NCI-H748 (cell line): ENCODE measurements around the gene CDKAL1.
"Not testable (repeated sequence)": the region's sequence is repeated elsewhere in the genome, so short reads cannot be mapped to it uniquely, and the experiment has no call there.

Experiments
- DNase-seq: peaks from one replicate; lab custom pipeline; 2025; ENCODE audit not compliant: unreplicated experiment; lab: John Stamatoyannopoulos, UW

The CDKAL1 gene

DNA sequence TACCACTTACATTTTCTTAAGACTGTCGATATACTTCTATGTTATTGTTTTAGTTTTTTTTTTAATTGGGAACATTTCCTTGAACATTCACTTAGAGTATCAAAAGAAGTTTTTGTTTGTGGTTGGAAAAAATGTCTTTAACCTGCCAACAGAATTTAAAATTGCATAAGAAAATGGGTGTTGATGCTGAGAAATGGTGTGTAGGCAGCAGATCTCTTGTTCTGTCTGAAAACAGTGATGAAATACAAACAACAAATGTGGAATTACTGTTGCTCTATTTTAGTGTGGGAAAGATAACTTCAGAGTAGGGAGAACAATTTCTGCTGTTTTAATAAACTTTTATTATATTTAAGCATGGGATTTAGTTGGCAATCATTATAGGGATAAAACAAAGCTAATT is 293.5 kb downstream of the CDKAL1 start:
- no peak for DNase-seq

DNA sequence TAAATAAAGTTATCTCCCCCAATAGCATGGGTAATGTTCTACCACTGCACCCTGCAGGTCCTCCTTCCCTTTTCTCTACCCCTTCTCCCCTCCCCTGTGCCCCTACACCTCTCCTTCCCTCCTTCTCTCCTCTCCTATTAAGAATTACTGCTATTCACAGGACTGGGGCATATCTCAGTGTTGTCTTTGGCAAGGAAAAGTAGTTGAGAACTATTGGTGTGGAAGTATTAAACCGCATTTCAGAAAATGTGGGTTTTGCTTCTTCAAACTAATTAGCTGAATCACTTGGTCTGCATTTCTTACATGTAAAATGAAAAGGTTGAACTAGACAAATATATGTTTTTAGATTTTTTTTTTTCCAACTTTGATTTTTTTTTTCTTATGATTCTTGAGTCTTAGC is 296.3 kb downstream of the CDKAL1 start:
- DNase-seq: no peak

DNA sequence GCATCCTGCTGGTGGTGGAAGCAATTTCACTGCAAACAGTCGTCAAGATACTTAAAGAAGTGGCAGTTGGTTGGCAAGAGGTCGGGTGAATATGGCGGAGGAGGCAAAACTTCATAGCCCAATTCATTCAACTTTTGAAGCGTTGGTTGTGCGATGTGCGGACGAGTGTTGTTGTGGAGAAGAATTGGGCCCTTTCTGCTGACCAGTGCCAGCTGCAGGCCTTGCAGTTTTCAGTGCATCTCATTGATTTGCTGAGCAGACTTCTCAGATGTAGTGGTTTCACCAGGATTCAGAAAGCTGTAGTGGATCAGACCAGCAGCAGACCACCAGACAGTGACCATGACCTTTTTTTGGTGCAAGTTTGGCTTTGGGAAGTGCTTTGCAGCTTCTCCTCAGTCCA is 297.0 kb downstream of the CDKAL1 start:
- DNase-seq: not testable (repeated sequence)

DNA sequence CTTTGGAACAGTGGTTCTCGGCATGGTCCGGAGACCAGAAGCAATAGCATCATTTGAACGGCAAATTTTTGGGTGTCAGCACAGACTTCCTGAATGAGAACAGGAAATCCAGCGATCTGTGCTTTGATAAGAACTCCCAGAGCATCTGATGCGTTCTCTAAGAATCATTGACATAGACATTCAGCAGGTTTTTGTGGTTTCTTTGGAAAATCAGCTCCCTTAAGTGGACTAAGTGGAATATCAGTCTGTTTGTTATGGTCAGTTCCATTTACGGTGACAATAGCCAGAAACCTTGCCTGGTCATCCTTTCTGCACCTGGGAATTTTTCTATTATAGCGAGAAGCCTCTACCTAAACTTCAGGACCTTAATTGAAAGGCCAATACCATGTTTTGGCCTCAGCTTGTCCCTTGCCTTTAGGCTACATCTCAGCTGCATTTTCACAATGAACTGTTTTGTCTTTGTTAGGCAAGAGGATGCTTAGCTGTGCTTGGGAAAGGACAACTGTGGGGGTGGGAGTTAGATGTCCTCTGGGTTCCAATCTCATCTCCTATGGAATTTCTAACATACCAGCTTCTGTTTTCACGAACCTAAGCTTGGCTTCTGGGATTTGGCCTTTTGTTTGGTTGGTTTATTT is 299.7 kb downstream of the CDKAL1 start:
- no peak for DNase-seq

DNA sequence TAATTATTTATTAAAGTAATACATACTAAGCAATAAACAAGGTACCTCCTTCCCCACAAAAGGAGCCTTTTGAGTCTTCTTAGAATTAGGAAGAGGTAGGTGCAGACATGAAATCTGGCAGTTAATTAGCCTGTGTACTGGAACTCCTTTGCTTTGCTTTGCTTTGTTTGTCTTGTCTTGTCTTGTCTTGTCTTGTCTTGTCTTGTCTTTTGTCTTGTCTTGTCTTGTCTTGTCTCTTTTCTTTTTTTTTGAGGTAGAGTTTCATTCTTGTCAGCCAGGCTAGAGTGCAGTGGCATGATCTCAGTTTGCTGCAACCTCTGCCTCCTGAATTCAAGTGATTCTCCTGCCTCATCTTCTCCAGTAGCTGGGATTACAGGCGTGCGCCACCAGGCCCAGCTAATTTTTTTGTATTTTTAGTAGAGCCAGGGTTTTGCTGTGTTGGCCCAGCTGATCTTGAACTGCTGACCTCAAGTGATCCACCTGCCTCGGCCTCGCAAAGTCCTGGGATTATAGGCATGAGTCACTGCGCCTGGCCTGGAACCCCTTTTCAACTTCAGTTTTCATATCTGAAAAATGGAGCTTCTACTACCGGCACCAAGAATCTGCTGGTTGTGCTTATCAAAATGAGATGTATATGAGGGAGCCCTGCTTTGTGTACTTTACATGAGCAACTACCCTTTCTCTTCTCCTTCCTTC is 301.2 kb downstream of the CDKAL1 start:
- no peak for DNase-seq

DNA sequence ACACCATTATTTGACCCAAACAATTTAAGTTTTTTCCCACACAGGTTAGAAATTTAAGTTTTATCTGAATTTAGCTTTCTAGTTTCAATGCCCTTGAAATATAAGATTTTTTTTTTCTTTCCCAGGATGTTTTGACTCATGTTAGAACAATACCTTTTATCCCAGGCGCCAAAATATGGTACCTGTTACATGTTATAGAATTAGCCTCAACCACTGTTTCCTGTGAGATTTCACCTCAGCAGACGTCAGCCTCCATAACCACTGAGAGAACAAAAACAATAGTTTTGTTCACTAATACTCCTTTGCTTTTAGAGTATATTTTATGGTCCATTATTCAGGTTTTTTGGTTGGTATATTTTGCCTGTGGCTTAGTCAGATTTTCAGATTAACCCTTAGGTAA is 302.9 kb downstream of the CDKAL1 start:
- no peak for DNase-seq

DNA sequence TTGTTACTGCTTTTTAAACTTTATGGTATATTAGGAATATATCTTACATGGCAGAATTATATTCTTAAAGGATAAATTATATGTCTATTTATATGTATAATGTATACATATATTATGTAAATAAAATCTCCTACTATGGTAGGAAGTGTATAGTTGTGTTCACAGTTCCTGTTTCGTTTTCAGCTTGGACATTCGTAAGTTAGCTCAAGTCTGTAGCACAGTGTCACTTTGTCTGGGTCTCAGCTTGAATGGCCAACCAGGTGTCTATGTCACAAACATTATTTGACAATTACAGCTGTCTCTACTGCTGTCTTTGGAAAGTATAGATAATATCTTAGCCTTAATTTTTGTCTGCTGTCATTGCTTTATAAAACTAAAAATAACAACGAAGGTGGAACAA is 303.9 kb downstream of the CDKAL1 start:
- DNase-seq: no peak

DNA sequence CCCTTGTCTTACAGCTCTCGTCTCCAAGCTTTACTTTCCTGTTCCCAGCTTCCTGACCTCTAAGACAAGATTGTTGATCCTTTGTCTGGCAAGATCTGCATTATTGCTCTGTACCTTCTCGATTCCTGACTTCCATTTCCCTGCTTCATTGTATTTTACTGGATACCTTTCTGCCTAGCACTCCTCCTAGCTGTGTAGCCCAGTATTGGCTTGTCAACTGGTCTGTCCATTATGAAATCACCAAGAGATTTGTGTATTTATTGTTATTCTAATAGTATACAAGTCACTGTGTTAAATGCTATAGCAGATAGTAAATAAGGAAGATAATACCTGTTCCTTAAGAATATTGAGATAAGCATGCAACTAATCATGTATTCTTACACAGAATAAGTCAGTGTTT is 305.4 kb downstream of the CDKAL1 start:
- DNase-seq: no peak

DNA sequence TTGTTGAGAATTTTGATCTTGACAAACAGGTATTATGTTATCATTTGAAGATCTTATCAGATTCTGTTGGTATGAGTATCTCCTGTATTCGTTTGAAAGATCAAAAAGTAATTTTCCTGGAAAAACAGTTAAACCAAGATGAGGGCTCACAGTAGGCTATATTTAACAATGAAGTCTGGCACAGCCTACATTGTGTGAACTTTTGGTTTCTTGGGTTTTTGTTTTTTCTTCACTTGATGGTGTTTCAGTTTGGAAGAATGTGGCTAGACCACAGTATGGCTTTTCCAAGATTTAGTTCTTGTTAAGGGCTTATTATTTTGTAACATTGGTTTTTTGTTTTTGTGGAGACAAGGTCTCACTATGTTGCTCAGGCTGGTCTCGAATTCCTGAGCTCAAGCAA is 306.4 kb downstream of the CDKAL1 start:
- no peak for DNase-seq

DNA sequence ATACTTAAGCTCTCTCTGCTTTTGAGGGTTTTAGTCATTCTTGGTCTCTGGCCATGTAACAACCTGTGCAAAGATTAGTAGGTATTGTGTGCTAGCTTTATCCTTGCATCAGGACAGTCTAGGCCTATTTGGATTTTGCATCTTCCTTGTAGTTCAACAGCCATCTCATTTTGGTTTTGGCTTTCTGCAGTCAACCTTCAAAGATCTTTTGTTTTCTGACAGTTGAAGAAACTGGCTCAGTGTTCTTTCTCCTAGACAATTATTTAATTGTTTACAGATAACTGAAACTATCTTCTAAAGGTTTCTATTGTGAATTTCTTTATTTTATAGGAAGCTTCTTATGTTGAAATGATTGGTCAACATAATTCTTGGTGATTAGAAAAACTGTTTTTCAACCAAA is 307.5 kb downstream of the CDKAL1 start:
- no peak for DNase-seq

DNA sequence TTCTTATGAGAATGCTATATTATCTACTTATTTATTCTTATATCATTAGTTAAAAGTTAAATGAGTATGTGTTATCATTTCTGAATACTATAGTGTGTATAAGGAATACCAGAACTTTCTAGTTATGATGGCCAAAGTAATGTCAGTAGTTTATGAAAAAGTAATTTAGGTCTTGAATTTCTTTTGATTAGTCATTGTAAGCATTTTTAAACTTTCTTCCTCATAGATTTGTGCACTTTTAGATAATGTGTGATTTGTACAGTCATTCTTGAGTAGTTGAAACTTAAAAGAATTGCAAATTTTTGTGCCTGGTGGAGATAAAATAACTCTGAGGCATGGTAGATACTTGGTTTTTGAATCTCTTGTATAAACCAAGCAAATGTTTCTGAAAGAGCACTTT is 311.3 kb downstream of the CDKAL1 start:
- no peak for DNase-seq

DNA sequence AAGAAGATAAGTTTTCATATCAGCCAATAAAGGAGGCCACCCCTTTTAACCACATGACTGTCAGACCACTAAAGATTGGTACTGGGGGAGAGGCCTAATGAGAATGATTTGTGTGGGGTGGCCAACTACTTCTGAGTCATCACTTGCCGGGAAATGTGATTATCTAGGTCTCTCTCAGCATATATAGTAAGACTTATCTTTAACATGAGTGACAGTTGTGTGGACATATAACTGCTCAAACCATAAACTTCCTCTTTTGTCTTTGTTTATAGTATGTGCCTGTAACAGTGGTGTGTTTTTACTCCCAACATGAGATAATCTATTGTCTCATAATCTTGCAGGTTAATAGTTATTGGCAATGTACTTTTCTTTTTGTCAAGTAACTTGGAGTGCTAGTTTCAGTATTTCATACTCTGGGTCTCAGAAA is 312.4 kb downstream of the CDKAL1 start:
- no peak for DNase-seq

DNA sequence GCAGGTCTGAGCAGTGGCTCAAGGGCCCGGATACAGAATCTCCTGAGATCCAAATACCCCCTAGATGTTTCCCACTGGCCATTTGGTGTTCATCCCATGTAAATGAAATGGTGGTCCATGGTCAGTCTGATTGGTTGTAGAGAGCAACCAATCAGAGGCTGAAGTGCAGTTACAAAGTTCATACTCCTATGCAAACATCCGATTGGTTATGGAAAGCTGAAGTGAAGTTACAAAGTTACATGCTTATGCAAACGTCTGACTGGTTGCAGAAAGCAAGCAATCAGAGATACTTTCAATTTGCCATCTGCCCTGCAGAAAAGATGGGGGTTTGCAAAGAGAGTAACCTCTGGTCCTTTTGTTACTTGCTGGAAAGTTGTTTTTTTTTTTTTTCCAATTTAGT is 313.6 kb downstream of the CDKAL1 start:
- no peak for DNase-seq

DNA sequence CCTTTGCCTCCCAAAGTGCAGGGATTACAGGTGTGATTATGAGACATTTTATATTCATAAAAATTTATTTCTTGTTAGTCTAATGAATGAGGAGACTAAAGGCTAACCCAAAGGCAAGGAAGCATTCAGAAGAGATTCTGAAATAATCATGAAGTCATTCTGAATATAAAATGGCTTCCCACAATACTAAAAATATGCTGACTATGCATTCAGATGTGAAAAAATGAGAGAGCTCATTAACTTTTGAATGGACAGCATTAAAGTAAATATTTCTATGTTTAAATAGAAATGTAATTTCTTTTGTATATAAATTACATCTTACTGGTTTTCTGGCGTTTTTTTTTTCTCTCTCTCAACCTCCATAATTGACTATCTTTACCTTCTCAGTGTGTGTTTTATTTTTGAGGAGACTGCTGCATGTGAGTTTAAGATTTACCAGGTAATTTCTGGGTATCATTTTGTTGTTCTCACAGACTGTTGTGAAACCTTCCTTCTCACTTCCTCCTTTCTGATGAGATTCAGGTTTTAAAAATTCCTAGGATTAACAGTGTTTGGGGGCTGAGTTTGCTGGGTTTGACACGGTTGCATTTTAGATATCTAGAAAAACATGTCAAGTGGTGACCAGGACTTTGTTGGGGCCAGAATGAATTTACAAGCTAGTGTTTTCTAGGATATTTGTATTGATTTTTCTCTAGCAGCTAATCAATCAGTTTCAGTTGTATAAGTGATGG is 316.6 kb downstream of the CDKAL1 start:
- DNase-seq: no peak

DNA sequence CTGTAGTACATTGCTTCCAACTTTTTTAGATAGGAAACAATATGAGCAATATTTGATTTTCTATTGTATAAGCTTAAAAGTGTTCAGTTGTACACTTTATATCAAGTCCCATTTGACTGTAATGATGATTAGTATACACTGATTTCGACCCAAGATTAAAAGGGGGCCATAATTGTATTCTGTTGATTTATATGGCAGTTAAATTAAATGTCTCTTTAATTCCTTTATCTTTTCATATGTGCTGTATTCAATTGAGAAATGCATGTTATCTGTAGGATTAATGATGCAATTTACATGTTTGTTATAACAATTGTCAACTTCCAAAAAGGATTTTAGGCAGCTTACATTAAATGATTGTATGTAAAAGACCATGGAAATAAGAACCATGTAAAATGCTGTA is 317.5 kb downstream of the CDKAL1 start:
- DNase-seq: no peak

DNA sequence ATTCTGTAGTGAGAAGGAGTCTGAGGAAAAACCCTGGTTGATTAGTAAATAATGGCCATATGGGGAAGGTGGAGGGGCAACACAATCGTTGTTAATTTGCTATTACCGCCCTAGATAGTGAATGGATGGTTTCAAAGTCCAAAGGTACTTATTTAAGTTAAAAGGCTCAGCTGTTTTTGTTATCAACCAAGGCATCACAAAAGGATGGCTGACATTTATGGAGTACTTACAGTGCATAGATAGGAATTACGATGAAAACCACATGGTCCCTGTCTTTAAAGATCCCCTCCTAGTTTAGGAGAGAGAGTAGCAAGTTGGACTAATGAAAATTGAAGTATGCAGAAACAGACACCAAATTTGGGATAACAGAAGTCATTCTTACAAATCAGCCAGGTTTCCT is 319.6 kb downstream of the CDKAL1 start:
- DNase-seq: no peak

DNA sequence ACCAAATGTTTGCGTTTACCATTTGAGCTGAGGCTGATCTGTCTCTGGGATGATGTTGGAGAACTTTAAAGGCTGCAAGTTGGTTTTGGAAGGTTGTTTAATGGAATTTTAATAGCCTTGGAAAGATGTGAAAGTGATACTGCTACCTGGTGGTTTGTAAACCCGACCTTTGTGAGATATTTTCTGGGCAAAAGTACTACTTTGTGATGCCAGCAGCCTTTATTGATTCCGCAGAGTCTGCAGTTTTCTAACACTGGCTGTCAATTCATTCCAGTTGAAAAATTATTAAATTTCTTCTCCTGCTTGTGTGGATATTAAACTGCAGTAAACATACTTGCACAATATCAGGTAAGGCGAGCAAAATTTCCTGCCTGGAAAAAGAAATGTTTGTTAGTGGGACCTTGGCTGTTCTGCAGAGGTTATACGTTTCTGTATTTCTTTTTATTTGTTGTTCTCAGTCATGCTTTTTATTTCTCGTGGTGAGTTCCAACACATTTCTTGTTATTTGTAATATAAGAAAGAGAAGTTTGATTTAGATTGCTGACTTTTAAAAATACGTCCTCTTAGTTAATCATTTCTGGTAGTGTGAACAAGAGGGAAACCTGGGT is 322.5 kb downstream of the CDKAL1 start:
- DNase-seq: no peak

DNA sequence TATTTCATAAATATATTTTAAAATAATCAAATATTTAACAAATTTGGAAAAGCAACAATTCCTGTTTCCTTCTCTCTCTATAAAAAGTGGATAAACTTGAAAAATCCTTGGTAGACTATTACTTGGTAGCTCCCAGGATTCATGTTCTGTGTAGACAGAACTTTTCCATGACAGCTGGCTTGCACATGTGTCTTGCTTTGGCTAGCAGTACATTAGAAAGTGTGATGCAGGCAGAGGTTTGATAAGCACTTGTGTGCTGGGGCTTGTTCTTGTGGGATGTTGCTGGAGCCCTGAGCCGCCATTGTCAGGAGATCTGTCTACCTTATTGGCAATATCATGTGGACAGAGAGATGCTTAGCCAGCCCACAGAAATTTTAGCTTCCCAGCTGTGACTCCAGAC is 327.2 kb downstream of the CDKAL1 start:
- no peak for DNase-seq

DNA sequence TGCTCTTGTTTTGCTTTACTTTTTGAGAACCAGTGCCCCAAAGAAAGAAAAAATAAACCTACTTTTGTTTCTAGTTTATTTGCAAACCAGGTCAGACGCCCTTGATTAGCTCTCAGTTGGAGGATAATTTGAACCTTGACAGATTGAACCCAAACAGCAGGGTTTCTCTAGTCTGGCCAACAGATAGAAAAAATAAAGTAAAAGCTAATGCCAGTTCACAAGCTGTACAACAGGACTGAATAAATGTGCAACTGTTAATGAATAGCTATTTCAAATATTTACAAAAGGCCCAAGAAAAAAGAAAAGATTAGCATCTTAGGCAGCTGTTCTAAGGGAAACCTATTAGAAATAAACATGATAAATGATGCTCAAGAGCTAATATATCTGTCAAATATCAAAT is 331.8 kb downstream of the CDKAL1 start:
- DNase-seq: peak; percentile 85

DNA sequence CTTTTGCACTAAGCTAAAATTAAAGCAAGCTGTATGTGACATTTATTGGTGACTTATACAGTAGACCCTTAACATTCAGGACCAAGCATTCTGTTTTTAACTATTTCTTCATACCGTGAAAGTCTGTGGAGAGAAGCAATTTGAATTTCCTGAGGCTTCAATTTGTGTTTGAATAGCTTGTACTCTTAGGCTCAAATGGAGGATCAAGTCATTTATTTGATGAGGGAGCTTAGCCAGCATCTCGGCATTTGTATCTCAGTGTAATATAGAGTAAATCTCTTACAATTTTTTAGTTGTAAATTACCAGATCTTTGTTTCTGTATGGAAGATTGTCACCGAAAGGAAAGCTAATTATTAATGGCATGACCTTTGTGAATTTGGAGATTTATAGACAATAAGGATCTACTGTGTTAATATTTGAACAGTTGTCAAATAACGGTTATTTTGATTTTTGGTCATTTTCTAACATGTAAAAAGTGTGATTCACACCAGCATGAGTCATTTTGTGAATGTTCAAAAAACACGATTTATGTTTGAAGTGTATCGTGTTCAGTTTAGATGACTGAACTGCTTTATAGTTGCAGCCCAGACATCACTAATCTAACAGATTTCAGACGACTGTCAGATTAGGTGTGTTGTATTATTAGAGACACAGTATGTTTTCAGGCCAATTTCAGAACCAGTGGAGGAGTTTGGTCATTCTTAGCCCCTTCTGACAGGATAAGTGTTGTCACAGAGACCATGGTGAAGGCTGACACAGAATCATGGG is 332.9 kb downstream of the CDKAL1 start:
- DNase-seq: peak; percentile 84

DNA sequence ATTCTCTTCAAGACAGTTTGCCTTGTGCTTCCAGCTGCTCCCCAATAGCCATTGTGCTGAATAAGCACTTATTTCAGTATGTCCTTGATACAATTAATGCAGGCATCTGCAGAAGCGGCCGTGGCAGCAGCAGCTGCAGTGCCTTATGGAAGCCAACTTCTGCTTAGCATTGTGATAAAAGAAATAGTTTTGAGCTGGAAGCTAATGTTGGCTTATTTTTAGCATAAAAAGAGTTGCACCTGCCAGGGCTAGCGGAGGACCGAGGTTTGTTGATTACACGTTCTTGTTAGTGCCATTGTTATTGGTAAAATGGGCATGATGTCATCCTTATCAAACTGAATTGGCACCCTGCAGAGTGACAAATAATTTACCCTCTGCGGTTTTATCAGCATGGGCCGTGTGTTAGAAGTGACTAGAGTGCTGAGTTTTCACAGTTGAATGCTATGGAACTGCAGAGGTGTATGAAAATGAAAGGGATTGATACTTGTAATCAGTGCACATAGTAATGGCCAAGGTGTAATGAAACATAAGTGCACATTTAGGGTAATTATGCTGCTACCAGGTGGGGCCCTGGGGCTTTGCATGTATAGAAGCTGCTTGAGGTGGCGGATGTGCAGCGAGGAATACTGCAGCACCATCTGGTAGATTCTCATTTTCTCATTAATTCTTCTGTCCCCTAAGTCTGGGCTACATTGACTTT is 334.3 kb downstream of the CDKAL1 start:
- peak; percentile 100 for DNase-seq
